HG03039 (cell line): ENCODE results near the gene NAALADL2.

ENCODE experiments used
- ATAC-seq: cut with Tn5 transposase; IDR thresholded peaks from one replicate; pipeline ENCODE4 v1.9.1; 2021; ENCODE audit warnings: mild to moderate bottlenecking, moderate library complexity; ENCODE audit not compliant: unreplicated experiment

The NAALADL2 gene

GRCh38 chr3:174859114-174859735, at the start of gene NAALADL2:
Gene NAALADL2 (plus strand): TSS chr3:174859334.
- no peak for ATAC-seq

- ATAC-seq, result no peak
Observed at GRCh38 chr3:174810254-174810653, 48.9 kb upstream of the NAALADL2 start.

- no peak for ATAC-seq
Observed at GRCh38 chr3:174812172-174812862, 46.8 kb upstream of the NAALADL2 start.

- ATAC-seq, result no peak
Observed at GRCh38 chr3:174815750-174816149, 43.4 kb upstream of the NAALADL2 start.

DNA sequence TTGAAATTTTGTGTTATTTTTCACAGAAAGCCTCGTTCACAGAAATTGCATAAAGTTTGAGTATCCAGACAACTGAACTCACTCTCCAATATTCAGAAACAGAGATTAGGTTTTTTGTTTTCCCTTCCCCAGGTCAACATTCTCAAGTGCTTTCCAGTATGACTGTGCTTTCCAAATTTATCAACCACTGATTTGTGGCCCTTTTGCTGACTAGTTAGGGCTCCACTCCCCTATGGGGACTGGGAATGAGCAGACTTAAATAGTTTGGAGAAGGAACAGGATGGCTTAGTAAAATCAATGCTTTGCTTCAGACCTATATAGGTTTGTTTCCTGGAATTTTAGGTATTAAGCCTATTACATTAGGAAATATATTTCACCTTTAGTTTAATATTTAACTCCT, 38.2 kb upstream of the NAALADL2 start:
- no peak for ATAC-seq

DNA sequence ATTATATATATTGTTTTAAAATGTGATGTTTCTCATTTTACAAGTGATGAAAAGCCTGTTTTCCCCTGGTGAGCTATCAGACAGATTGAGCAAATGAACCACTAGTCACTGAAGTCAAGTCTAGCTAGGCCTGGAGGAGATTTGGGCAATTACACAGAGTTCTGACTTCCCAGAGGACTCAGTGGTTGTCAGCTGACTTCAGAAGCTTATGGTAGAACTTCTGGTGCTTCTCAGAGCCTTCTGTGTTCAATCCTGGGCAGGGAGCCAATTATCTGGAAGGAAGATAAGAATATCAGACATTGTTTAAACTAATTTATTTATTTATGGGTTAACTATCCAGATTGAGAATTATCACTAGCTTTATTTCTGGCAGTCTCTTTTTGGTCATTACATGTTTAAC, 37.7 kb upstream of the NAALADL2 start:
- ATAC-seq, result no peak

DNA sequence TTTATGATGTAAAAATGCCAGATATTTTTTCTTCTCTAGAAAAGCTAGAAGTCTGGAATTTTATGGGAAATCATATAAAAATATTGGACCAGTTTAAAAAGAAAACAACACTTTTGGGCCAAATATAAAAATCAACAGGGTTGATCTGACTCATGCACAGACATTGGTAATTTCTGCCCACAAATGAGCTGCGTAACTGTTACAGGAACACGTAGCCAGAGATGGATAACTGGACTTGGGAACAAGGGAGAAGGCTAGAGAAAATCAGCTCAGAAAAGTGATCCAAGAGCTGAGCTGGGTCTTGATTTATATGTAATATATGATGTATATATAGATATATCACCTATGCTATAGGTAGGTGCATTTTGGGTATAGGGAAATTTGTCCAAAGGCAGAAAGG, 36.8 kb upstream of the NAALADL2 start:
- ATAC-seq, result no peak

DNA sequence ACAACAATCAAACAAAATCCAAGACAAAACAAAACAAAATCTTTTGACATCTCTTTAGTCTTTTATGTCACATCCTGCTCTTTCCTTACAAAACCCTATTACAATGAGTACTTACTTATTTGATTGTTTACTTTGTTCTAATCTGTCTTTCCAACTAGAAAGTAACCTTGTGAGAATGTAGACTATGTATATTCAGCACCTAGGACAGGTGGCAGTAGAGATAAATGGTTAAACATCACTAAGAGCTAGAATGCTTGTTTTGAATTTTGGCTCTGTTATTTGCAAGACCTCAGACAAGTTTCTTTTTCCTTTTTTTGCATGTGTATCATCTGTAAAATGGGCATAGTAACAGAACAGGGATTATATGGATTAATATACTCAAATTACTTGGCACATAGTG, 33.1 kb upstream of the NAALADL2 start:
- ATAC-seq, result no peak

GRCh38 chr3:174844746-174845145, 14.4 kb upstream of the NAALADL2 start:
- ATAC-seq, result no peak

GRCh38 chr3:174846055-174846454, 13.1 kb upstream of the NAALADL2 start:
- ATAC-seq, result no peak

GRCh38 chr3:174854987-174855386, 4.1 kb upstream of the NAALADL2 start:
- no peak for ATAC-seq

- no peak for ATAC-seq
Observed at GRCh38 chr3:174857301-174857700, 1.8 kb upstream of the NAALADL2 start.

- no peak for ATAC-seq
Observed at GRCh38 chr3:174858353-174858752, 781 bp upstream of the NAALADL2 start.

GRCh38 chr3:174859756-174860155, 622 bp downstream of the NAALADL2 start:
- ATAC-seq, result no peak

DNA sequence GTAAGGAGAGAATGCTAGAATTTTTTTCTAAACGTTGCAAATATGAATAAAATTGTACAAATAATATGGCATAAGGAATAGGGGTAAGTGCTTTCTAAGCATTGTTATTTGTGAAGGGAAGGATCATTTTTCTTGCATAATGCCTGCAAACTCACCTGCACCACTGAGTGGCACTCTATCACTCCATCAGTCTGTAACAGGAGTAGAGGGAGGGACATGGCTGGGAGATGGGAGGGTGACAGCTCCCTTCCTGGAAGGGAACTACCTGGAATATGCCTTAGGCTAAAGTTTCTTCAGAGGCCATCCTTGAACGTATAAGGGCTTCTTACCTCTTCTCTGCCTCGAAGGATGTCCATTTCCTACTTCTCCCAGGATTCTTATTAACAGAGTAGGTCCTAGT, 3.0 kb downstream of the NAALADL2 start:
- no peak for ATAC-seq

- ATAC-seq, result no peak
Observed at GRCh38 chr3:174862666-174863065, 3.5 kb downstream of the NAALADL2 start.

DNA sequence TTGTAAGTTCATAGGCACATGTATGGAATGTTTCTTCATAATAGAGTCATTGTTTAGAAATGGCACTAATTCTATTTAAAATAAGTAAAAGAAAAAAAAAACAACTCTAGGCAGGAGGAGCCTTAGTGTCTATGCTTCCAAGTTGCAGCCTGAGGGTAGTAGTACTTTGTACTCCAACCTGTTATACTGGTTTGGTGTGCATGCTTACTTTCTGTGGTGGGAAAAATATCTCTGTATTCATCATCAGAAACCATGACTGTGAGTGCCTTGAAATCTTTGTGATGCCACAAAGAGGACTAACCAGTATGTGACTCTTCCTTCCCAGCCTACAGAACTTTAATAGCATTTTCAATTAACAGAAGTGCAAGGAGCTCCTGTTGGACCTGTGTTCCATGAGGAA, 4.4 kb downstream of the NAALADL2 start:
- ATAC-seq, result no peak

DNA sequence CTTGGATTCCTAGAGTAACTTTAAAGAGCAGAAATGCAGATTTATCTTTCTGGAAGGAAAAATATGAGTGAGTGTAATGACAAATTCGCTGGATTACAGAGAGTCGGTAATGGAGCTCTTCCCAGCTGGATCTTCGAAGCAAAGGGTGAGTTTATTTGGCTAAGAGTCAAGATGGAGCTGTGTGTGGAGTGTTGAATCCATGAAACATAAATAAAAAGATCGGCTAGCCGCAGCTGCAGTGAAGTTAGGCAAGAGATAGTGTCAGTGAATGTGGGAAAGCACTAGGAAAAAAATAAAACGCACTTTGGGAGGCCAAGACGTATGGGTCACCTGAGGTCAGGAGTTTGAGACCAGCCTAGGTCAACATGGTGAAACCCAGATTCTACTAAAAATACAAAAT, 10.3 kb downstream of the NAALADL2 start:
- ATAC-seq, result no peak

DNA sequence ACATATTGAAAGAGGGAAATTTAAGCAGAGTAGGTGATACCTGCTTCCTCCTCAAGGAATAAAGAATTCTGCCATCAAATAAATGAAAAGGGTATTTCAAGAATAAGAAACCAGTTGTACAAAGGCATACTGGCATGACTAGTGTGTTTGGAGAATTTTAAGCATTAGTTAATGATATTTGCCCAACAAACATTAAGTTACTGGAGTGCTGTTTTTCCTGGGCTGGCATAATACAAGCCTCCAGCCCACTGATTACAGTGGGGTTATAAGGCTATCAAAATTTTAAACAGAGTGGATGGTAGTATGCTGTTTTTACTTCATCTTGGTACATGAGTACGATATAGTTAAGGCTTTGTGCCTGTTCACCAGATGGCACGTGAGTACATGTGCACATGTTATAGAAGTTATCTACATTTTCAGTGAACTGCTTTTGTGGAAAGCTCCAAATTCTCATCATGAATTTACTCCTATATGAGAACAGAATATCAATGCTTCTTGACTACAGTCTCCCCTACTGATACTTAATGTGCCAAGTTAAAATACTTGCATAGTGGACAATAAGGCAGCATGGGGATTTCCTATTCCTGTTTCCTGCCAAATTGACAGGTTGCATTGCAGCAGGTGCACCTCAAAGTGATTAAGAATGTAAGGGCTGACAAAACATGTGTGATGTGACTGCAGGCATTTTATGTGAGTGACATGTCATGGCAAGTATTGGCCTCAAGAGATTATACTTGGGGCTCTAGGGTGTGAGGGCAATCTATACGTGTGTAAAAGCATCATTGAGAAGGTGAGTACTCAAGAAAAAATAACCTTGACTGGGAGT, 14.9 kb downstream of the NAALADL2 start:
- ATAC-seq, result no peak

DNA sequence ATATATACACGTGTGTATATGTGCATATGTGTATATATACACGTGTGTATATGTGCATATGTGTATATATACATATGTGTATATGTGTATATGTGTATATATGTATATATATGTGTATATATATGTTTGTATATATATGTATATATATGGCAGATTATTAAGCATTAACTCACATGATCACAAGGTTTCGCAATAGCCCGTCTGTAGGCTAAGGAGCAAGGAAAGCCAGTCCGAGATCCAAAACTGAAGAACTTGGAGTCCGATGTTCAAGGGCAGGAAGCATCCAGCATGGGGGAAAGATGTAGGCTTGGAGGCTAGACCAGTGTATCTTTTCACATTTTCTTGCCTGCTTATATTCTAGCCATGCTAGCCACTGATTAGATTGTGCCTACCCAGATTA, 23.7 kb downstream of the NAALADL2 start:
- ATAC-seq, result no peak

DNA sequence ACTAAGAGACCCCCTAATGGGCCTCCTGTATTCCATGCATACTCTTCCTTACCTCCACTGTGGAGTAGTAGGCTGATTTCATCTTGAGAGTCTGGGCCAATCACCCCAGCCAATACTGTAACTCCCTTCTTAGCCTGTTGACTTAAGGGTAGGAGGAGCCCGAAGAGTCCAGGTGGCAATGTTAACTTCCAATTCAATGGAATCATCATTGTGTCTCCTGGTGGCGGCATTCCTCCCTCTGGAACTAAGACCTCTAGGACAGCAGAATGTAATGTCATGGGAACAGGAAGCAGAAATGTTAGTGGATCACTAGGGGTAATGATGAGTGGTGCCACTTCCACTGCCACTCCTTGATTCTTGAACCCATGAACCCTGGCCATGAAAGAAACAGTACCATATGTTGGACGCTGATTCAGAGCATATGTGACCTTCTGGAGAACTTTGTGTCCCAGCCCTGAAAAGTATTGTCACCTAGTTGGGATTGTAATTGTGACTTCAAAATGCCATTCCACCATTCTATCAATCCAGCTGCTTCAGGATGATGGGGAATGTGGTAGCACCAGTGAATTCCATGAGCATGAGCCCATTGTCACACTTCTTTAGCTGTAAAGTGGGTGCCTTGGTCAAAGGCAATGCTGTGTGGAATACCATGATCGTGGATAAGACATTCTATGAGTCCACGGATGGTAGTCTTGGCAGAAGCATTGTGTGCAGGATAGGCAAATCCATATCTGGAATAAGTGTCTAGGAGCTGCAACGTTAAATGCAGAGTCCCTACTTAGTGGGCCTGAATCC, 24.9 kb downstream of the NAALADL2 start:
- no peak for ATAC-seq
